Fibroblast of mammary gland (primary cell): ENCODE results near the gene PSTK.

ENCODE experiments used
- DNase-seq: peaks from one replicate; pipeline ENCODE4 v3.0.0-alpha.2; 2010; ENCODE audit warnings: low read depth
- H3K4me3 ChIP-seq: 2 replicates; pipeline ENCODE4 v1.5.1; 2011; ENCODE audit warnings: low read depth, mild to moderate bottlenecking, low read length, moderate library complexity; ENCODE audit not compliant: control insufficient read depth
- TF ChIP-seq, protein P1 (sequence below): conservative IDR thresholded peaks from 2 replicates; pipeline ENCODE4 v1.5.1; 2011; ENCODE audit warnings: low read depth, low read length, inconsistent platforms; ENCODE audit not compliant: control insufficient read depth, insufficient read depth

The PSTK gene

DNA sequence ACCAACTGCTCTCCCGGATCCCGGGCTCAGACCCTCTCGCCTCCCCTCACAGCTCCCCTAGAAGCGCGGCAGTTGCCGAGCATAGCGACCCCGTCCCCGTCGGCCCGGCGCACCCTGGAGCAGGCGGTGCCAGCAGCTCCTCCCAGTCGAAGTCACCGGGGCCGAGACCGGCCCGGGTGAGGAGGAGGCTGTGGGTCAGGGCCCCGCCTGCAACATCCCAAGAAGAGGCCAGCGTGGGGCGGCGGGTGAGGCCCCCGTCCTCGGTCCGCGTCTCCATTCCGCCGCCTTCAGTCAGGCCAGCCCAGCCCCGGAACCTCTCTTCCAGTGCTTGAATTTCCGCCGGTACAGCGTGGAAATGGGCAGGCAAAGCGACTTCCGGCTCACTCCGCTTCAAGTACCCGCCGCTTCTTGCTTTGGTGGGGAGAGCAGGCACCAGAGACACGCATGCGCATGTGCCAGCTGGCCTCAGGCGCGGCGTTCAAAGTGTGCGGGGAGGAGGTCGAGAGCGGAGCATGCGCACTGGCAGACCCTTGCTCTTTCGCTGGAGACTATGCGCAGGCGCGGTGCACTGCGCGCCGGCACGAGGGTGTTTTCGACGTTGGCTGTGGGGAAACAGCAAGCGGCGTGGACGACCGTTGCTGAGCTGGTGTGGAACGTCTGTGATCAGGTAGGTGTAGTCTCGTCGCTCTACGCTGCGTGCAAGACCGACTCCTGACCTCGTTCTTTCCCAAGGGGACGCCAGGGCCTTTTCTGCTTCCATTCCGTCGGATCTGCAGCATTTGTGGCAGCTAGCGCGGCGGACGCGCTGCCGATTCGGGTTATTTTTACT lies 26.1 kb upstream of the PSTK start, which contains the start of gene C10orf88:
C10orf88 (minus strand) TSS at position 326 of the 829 bp plus-strand sequence; CDS start at position 277, 49 bp downstream.
- DNase-seq, result peak; percentile 98
- TF ChIP-seq, protein P1, sequence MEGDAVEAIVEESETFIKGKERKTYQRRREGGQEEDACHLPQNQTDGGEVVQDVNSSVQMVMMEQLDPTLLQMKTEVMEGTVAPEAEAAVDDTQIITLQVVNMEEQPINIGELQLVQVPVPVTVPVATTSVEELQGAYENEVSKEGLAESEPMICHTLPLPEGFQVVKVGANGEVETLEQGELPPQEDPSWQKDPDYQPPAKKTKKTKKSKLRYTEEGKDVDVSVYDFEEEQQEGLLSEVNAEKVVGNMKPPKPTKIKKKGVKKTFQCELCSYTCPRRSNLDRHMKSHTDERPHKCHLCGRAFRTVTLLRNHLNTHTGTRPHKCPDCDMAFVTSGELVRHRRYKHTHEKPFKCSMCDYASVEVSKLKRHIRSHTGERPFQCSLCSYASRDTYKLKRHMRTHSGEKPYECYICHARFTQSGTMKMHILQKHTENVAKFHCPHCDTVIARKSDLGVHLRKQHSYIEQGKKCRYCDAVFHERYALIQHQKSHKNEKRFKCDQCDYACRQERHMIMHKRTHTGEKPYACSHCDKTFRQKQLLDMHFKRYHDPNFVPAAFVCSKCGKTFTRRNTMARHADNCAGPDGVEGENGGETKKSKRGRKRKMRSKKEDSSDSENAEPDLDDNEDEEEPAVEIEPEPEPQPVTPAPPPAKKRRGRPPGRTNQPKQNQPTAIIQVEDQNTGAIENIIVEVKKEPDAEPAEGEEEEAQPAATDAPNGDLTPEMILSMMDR, result no peak
- H3K4me3 ChIP-seq, result peak within 1 kb of the TSS; percentile 79

DNA sequence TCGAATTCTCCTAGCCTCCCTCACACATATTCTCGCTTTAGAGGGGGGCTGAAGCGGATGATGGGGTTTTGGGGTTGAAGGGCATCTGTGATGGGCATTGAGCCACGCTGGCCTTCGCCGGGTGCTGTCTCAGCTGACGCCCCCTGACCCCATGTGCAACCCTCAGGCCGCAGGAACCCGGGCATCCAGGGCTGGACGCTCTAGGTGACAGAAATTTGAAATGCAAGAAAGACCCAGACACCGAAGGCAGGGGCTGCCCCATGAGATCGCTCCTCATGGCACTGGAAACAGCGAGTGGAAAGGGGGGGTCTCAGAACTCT lies 25.5 kb upstream of the PSTK start:
- TF ChIP-seq, protein P1, result no peak
- no peak for DNase-seq
- no peak overlapping the region for H3K4me3 ChIP-seq

DNA sequence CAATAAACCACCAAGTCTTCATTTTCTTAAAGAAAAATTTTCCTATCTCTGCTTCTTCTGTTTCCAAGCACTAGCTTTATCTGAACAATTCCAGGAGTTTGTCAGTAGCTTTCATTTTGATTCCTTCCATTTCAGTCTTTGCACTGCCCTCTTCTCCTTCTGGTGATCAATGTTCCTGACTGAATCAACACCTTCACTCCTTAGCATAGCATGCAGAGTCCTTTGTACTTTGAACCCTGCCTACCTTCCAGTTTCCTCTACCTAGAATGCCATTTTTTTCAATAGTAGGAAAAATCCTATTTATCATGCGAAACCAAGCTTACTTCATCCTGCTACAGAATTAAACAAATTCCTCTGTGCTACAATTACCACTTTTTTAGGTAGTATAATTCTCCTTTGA lies 24.3 kb upstream of the PSTK start:
- H3K4me3 ChIP-seq, result no peak overlapping the region
- no peak for DNase-seq
- TF ChIP-seq, protein P1, result no peak

DNA sequence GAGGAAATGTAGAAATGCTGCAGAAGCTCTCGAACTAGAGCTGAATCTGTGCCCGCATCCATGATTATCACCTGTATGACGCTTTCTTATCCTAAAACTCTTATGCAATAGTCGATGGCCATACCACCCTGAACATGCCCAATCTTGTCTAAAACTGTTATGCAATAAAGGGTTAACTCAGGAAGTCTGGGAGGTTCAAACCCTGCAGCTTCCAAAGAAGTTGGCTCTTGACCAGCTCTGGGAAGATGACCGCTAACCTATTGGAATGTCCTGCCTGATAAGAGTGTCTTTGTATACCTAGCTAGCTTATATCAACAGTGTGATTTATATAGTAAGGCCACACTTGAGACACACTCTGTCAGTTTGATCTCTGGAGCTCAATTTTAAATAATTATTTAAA lies 22.7 kb upstream of the PSTK start:
- no peak for DNase-seq
- TF ChIP-seq, protein P1, result no peak
- no peak overlapping the region for H3K4me3 ChIP-seq

DNA sequence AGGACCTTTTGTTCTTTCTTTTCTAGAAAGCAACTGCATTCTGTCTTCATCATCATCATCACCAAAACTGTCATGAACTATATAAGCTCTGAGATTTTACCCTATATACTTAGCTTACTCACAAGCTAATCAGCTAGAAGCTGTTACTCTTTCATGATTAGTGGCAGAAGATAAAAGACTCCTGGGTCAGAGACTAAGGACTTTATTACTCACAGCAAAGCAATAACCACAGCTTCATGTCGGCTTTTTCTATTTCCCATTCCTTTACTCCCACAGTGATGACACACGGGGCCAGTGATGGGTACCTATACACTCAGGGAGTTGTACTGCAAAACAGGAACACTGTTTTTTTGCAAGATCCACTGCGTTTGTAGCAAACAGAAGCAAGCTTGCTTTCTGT lies 17.8 kb upstream of the PSTK start:
- no peak for DNase-seq
- TF ChIP-seq, protein P1, result no peak

DNA sequence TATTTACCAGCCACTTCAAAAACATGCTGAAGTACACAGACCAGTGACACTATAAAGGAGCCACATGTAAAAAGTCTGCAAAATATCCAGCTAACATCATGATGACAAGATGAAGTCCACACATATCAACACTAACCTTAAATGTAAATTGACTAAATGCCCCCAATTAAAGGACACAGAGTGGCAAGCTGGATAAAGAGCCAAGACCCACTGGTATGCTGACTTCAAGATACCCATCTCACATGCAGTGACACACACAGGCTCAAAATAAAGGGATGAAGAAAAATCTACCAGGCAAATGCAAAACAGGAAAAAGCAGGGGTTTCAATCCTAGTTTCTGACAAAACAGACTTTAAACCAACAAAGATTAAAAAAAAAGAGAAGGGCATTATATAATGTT lies 13.3 kb upstream of the PSTK start:
- no peak overlapping the region for H3K4me3 ChIP-seq
- TF ChIP-seq, protein P1, result no peak
- DNase-seq, result no peak

More for the DNA sequence above, 17.8 kb upstream of the PSTK start:
- no peak overlapping the region for H3K4me3 ChIP-seq
